Breast epithelium (tissue), 3 donors: ENCODE data around the gene KRTAP20-1.

Experiments
- CTCF ChIP-seq, 3 donors: fragments of 450-650 bp; IDR thresholded peaks; one replicate each; pipeline ENCODE4 v1.5.1; 2016 to 2017; ENCODE audit warnings: antibody characterized with exemption in 3 of 3, mild to moderate bottlenecking in 3 of 3, moderate library complexity in 3 of 3
- POLR2A ChIP-seq: fragments of 450-650 bp; IDR thresholded peaks from one replicate; pipeline ENCODE4 v1.6.1; 2016; ENCODE audit warnings: antibody characterized with exemption, mild to moderate bottlenecking, moderate library complexity
- POLR2AphosphoS5 ChIP-seq, 3 donors: sonication (generic); formaldehyde crosslinking; IDR thresholded peaks; one replicate each; pipeline ENCODE4 v1.6.1; 2017; ENCODE audit warnings: antibody characterized with exemption in 3 of 3

DNA sequence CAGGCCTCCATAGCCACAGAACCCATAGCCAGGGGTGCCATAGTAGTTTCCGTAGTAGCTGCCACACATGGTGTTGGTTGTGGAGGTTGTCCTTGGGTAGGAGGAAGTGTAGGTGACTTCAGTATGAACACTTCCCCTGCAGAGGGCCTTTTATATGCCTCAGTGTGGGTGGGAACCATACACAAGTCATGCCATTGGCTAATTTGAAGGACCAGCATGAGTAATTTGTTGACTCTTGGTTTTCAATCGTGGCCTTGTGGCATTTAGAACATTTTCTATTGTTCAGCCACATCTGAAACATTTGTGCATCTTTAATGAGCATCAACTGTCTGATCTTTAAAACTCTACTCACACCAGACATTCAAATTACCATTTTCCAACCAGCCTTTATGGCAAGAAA lies 2.4 kb upstream of the KRTAP20-1 start, which contains the start of gene KRTAP6-1:
- no peak for TF ChIP-seq CTCF (IDR thresholded peaks at IDR 0.05)
- no peak for TF ChIP-seq POLR2AphosphoS5 (IDR thresholded peaks at IDR 0.05)
- TF ChIP-seq POLR2A, result no peak
